Measurements from ENCODE around the gene TREH.

DNA sequence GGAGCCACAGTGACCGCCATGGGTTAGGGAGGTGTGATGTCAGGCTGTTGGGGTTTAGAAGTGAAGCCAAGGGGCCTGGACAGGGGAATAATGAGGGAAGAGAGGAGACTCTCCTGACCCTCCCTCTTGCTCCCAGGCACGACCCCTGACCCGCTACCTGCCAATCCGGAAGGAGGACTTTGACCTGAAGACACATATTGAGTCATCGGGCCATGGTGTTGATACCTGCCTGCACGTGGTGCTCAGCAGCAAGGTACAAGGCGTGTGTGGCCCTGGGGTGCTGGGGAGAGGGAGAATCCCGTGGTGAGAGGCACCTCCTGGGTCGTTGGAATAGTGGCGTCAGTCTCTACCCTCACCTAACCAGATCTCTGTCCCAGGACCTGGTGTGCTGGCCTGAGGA is 29.5 kb downstream of the TREH start:
- TF ChIP-seq POLR2A (IDR thresholded peaks at IDR 0.05) = no peak
- TF ChIP-seq, protein P1, sequence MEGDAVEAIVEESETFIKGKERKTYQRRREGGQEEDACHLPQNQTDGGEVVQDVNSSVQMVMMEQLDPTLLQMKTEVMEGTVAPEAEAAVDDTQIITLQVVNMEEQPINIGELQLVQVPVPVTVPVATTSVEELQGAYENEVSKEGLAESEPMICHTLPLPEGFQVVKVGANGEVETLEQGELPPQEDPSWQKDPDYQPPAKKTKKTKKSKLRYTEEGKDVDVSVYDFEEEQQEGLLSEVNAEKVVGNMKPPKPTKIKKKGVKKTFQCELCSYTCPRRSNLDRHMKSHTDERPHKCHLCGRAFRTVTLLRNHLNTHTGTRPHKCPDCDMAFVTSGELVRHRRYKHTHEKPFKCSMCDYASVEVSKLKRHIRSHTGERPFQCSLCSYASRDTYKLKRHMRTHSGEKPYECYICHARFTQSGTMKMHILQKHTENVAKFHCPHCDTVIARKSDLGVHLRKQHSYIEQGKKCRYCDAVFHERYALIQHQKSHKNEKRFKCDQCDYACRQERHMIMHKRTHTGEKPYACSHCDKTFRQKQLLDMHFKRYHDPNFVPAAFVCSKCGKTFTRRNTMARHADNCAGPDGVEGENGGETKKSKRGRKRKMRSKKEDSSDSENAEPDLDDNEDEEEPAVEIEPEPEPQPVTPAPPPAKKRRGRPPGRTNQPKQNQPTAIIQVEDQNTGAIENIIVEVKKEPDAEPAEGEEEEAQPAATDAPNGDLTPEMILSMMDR (IDR thresholded peaks at IDR 0.05) = no peak

All from body of pancreas (tissue), 4 donors.